Thyroid gland (tissue), 4 donors: ENCODE data around the gene RAD9A. TPM values are rescaled to one million over a fixed set of nuclear protein-coding genes. Genes with fewer than 3 reads are reported as not detected.
A peak's percentile ranks its signal among the peaks of the same experiment; 100 is the strongest.

Experiments
- DNase-seq, 2 donors: peaks; one replicate each; pipeline ENCODE4 v3.0.0-alpha.2; 2019
- H3K27ac ChIP-seq, 3 donors: fragments of 200-600 bp; sonication (generic); 1 replicate in 2 of 3; 2 replicates in 1 of 3; pipeline ENCODE4 v1.5.1; 2016 to 2019; ENCODE audit warnings: mild to moderate bottlenecking in 1 of 3, moderate library complexity in 1 of 3
- H3K27me3 ChIP-seq: fragments of 200-600 bp; sonication (generic); one replicate; pipeline ENCODE4 v1.5.1; 2019
- H3K36me3 ChIP-seq, 2 donors: fragments of 200-600 bp; sonication (generic); one replicate each; pipeline ENCODE4 v1.5.1; 2016 to 2019
- H3K4me1 ChIP-seq, 2 donors: fragments of 200-600 bp; sonication (generic); one replicate each; pipeline ENCODE4 v1.5.1; 2017 to 2019
- H3K4me3 ChIP-seq, 3 donors: fragments of 200-600 bp; sonication (generic); replicated peaks in 1 of 3; 1 replicate in 2 of 3; 2 replicates in 1 of 3; pipeline ENCODE4 v1.5.1; 2016; ENCODE audit warnings: mild to moderate bottlenecking in 1 of 3
- H3K9me3 ChIP-seq: fragments of 200-600 bp; sonication (generic); one replicate; pipeline ENCODE4 v1.5.1; 2017
- POLR2A ChIP-seq, 2 donors: fragments of 450-650 bp; IDR thresholded peaks; one replicate each; pipeline ENCODE4 v1.6.1; 2017; ENCODE audit warnings: antibody characterized with exemption in 2 of 2, mild to moderate bottlenecking in 2 of 2, moderate library complexity in 1 of 2
- WGBS, 2 donors: methylation state at CpG; one replicate each; pipeline ENCODE4 v1.1.5; 2017; 5-methylcytosine and 5-hydroxymethylcytosine counted together
- intact Hi-C: fragments of 100-400 bp; cut with DNase I; formaldehyde crosslinking; loops from one replicate; pipeline ENCODE4 v1.15.1; 2023
- total RNA-seq, 4 donors: library from RNA; depleted of rRNA; stranded (reverse); fragments of >200 nt; gene quantifications; one replicate each; pipeline ENCODE4 v1.2.3, GENCODE V29; 2016
- TF ChIP-seq, protein P1 (sequence below), 6 experiments: fragments of 200-600 bp in 3 of 6; fragments of 450-650 bp in 3 of 6; sonication (generic) in 3 of 6; IDR thresholded peaks; one replicate each; pipeline ENCODE4 v1.5.1; 2016 to 2019; ENCODE audit warnings: antibody characterized with exemption in 6 of 6, mild to moderate bottlenecking in 2 of 6, inconsistent platforms in 1 of 6, moderate library complexity in 1 of 6

The RAD9A gene
- total RNA-seq, 4 donors from 2014 or later = 22.7 to 38.0 (median 31.0) TPM

- Histone ChIP-seq H3K27me3 (no peaks in the 10 kb centered on the region), H3K36me3 (no peaks in the 10 kb centered on the region), H3K9me3 (no peaks in the 10 kb centered on the region), H3K4me3 (no peak overlapping the region), H3K27ac (peak overlapping the region; percentile 31 to 99 (median 34)), H3K4me1 (peaks cover 18 to 56% of the 10 kb centered on the region in 2 donors)
- TF ChIP-seq POLR2A (IDR thresholded peaks at IDR 0.05) = no peak
- TF ChIP-seq, protein P1, sequence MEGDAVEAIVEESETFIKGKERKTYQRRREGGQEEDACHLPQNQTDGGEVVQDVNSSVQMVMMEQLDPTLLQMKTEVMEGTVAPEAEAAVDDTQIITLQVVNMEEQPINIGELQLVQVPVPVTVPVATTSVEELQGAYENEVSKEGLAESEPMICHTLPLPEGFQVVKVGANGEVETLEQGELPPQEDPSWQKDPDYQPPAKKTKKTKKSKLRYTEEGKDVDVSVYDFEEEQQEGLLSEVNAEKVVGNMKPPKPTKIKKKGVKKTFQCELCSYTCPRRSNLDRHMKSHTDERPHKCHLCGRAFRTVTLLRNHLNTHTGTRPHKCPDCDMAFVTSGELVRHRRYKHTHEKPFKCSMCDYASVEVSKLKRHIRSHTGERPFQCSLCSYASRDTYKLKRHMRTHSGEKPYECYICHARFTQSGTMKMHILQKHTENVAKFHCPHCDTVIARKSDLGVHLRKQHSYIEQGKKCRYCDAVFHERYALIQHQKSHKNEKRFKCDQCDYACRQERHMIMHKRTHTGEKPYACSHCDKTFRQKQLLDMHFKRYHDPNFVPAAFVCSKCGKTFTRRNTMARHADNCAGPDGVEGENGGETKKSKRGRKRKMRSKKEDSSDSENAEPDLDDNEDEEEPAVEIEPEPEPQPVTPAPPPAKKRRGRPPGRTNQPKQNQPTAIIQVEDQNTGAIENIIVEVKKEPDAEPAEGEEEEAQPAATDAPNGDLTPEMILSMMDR (IDR thresholded peaks at IDR 0.05) = no peak
- intact Hi-C loops = loop anchor here (2.0 to 10.0 kb wide), 2 partner anchors 25 to 147 kb away; partner anchors contain the start of genes CDK2AP2 and PITPNM1
- 50 to 56% methylated on average over 12 of the region's 12 CpGs for WGBS, 2 donors
- peak; percentile 71 to 76 for DNase-seq
Observed at GRCh38 chr11:67357831-67358670, 33.7 kb upstream of the RAD9A start.

- Histone ChIP-seq H3K4me1 (peaks cover 33 to 52% of the 10 kb centered on the region in 2 donors), H3K36me3 (no peaks in the 10 kb centered on the region), H3K9me3 (no peaks in the 10 kb centered on the region), H3K27me3 (no peaks in the 10 kb centered on the region), H3K4me3 (no peak overlapping the region), H3K27ac (no peak overlapping the region)
- intact Hi-C loops = no loop called here
- TF ChIP-seq POLR2A (IDR thresholded peaks at IDR 0.05) = no peak
- TF ChIP-seq, protein P1 (IDR thresholded peaks at IDR 0.05) = no peak
- DNase-seq = no peak
- 89 to 97% methylated on average over 3 of the region's 3 CpGs for WGBS, 2 donors
Observed at GRCh38 chr11:67364169-67364568, 27.6 kb upstream of the RAD9A start.

GRCh38 chr11:67364783-67365722, 26.7 kb upstream of the RAD9A start:
- DNase-seq = peak; percentile 54 to 65
- Histone ChIP-seq H3K27ac (peak overlapping the region; percentile 67 to 82 (median 81)), H3K27me3 (no peaks in the 10 kb centered on the region), H3K4me1 (peaks cover 38 to 60% of the 10 kb centered on the region in 2 donors), H3K36me3 (no peaks in the 10 kb centered on the region), H3K9me3 (no peaks in the 10 kb centered on the region), H3K4me3 (no peak overlapping the region)
- intact Hi-C loops = no loop called here
- WGBS, 2 donors = 58 to 64% methylated on average over 9 to 20 of the region's 24 CpGs
- TF ChIP-seq, protein P1 (IDR thresholded peaks at IDR 0.05) = no peak
- TF ChIP-seq POLR2A (IDR thresholded peaks at IDR 0.05) = no peak

GRCh38 chr11:67365736-67366444, 25.9 kb upstream of the RAD9A start:
- 25 to 44% methylated on average over 14 of the region's 14 CpGs for WGBS, 2 donors
- Histone ChIP-seq H3K27ac (peak overlapping the region; percentile 67 to 82 (median 81)), H3K27me3 (no peaks in the 10 kb centered on the region), H3K9me3 (no peaks in the 10 kb centered on the region), H3K4me1 (peaks cover 41 to 62% of the 10 kb centered on the region in 2 donors), H3K4me3 (no peak overlapping the region), H3K36me3 (no peaks in the 10 kb centered on the region)
- intact Hi-C loops = no loop called here
- TF ChIP-seq, protein P1 (IDR thresholded peaks at IDR 0.05) = no peak
- TF ChIP-seq POLR2A (IDR thresholded peaks at IDR 0.05) = no peak
- DNase-seq = peak; percentile 67 to 70
